Measurements from ENCODE around the gene GRIK4. TPM values are rescaled to one million over a fixed set of nuclear protein-coding genes. Genes with fewer than 3 reads are reported as not detected.

Gene GRIK4
- total and polyA plus RNA-seq, 2 of the 4 experiments (the other 2 are of a cell fraction): 0.18 to 0.38 TPM

DNA sequence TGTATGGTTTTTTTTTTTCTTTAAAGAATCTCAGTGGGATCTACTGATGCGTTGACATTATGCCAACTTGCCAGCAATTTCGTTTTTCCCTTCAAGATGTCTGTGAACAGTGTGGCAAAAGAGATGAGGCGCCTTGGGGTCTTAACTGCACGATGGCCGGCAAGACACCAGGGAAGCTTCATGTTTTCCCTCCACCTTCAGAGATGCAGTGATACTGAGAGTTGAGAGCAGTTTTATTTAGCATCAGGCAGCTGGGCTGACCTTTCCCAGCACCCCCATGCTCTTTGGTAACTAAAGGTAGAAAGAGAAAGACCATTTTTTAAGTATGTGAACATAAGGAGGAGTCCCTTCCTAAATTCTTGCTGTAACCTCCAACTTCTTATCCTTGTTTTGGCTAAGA, 11.7 kb upstream of the GRIK4 start:
- Histone ChIP-seq H3K4ac (ENCODE audit: low read depth, low read length) (no peak overlapping the region), H2BK120ac (ENCODE audit: low read depth, low read length) (no peak overlapping the region), H4K20me1 (ENCODE audit: insufficient read depth, low read length) (no peaks in the 10 kb centered on the region), H4K5ac (ENCODE audit: low read depth, low read length) (no peak overlapping the region), H3K4me1 (ENCODE audit: control insufficient read depth, insufficient read depth, low read length) (no peaks in the 10 kb centered on the region), H3K9me1 (ENCODE audit: insufficient read depth, low read length) (peaks cover 3% of the 10 kb centered on the region; the same call in 1 of the 2 replicates), H3K27me3 (ENCODE audit: control insufficient read depth, insufficient read depth, low read length) (no peaks in the 10 kb centered on the region), H2BK5ac (ENCODE audit: low read depth, low read length, poor library complexity, severe bottlenecking) (no peak overlapping the region), H3K9ac (ENCODE audit: low read depth, low read length) (no peak overlapping the region), H2AK5ac (ENCODE audit: low read depth, low read length) (no peak overlapping the region), H4K8ac (ENCODE audit: low read depth in 2 of 2, low read length in 2 of 2) (no peak overlapping the region), H4K91ac (ENCODE audit: insufficient read depth, low read depth, low read length) (no peak overlapping the region), H3K9me3 (ENCODE audit: control insufficient read depth, insufficient read depth, low read length) (no peaks in the 10 kb centered on the region), H3K56ac (ENCODE audit: extremely low read depth, insufficient read depth, low read length) (no peak overlapping the region), H2BK20ac (ENCODE audit: low read depth, low read length) (no peak overlapping the region), H3K4me3 (ENCODE audit: insufficient read depth, low read depth, low read length) (no peak overlapping the region), H3K14ac (replicated peaks; ENCODE audit: low read depth, low read length) (no peak overlapping the region), H3K79me1 (ENCODE audit: low read depth in 1 of 2, low read length in 2 of 2) (no peaks in the 10 kb centered on the region), H3K23ac (ENCODE audit: low read depth, low read length) (no peak overlapping the region), H2AK9ac (replicated peaks; ENCODE audit: low read depth, low read length, poor library complexity) (no peak overlapping the region), H3K4me2 (ENCODE audit: low read depth, low read length) (no peak overlapping the region), H3K18ac (ENCODE audit: low read depth, low read length) (no peak overlapping the region), H2BK15ac (ENCODE audit: low read depth, low read length) (no peak overlapping the region), H3K27ac (ENCODE audit: insufficient read depth, low read length) (no peak overlapping the region), H3K36me3 (ENCODE audit: control insufficient read depth, insufficient read depth, low read length) (peaks cover 3% of the 10 kb centered on the region; the same call in 1 of the 2 replicates), H2AFZ (replicated peaks; ENCODE audit: low read length, poor library complexity) (no peak overlapping the region)
- intact Hi-C loops (cut with micrococcal nuclease) (loop anchor here (5.0 kb wide), 1 partner anchor 168 kb away; no protein-coding TSS in a partner anchor), dilution Hi-C loops (cut with HindIII; ENCODE audit: low sequenced_read_pairs, unreplicated experiment) (no loop called here), in situ Hi-C loops (cut with MboI; ENCODE audit: low sequenced_read_pairs) (loop anchor here (10.0 kb wide), 1 partner anchor 595 kb away; no protein-coding TSS in a partner anchor)
- ATAC-seq (ENCODE audit: low read depth): no peak
- no CpG with 5 or more reads among the region's 5 CpGs for WGBS, 2 experiments (ENCODE audit: extremely low coverage in 2 of 2, insufficient read length in 1 of 2)
- CTCF ChIA-PET: interaction anchor here (0.6 to 1.4 kb wide), 3 partner anchors 165 to 603 kb away, joined by 3 read pairs; no protein-coding TSS in a partner anchor
- no peak for DNase-seq
- TF ChIP-seq CEBPB (IDR thresholded peaks at IDR 0.05; ENCODE audit: low read depth, low read length) (no peak), FOS (IDR thresholded peaks at IDR 0.05; ENCODE audit: low read depth, low read length) (no peak), NFE2L2 (IDR thresholded peaks at IDR 0.05; ENCODE audit: low read depth, low read length) (no peak), BHLHE40 (IDR thresholded peaks at IDR 0.05; ENCODE audit: low read depth, low read length) (no peak), CHD1 (IDR thresholded peaks at IDR 0.05; ENCODE audit: low read depth, low read length) (no peak), RFX5 (IDR thresholded peaks at IDR 0.05; ENCODE audit: low read depth, low read length) (no peak), RAD21 (IDR thresholded peaks at IDR 0.05; ENCODE audit: low read length) (no peak), ELK1 (IDR thresholded peaks at IDR 0.05; ENCODE audit: borderline replicate concordance, low read depth, low read length) (no peak), POLR2A (IDR thresholded peaks at IDR 0.05; ENCODE audit: low read depth, low read length) (no peak), CTCF (conservative IDR thresholded peaks at IDR 0.05; ENCODE audit: low read depth, low read length) (no peak), MAZ (IDR thresholded peaks at IDR 0.05; ENCODE audit: borderline replicate concordance, low read depth, low read length) (no peak), RCOR1 (IDR thresholded peaks at IDR 0.05; ENCODE audit: insufficient replicate concordance, low read length) (no peak), MXI1 (IDR thresholded peaks at IDR 0.05; ENCODE audit: borderline replicate concordance, low read depth, low read length) (no peak), USF2 (IDR thresholded peaks at IDR 0.05; ENCODE audit: low read depth, low read length) (no peak), MAFK (IDR thresholded peaks at IDR 0.05; ENCODE audit: low read depth, low read length) (no peak)
- no TSS peak for BruUV-seq (replicated peaks)
- POLR2A ChIA-PET (ENCODE audit: unreplicated experiment): no interaction called here
